Upper lobe of left lung (tissue), 6 donors: ENCODE results near the gene LAMC1. TPM values are rescaled to one million over a fixed set of nuclear protein-coding genes. Genes with fewer than 3 reads are reported as not detected.

ENCODE experiments used
- ATAC-seq, 2 donors: fragments of 200-7000 bp; cut with Tn5 transposase; one replicate each; pipeline ENCODE4 v1.9.1; 2022; ENCODE audit warnings: mild to moderate bottlenecking in 2 of 2, moderate library complexity in 2 of 2; ENCODE audit not compliant: low FRiP score in 2 of 2
- DNase-seq, 2 donors: peaks; one replicate each; pipeline ENCODE4 v3.0.0-alpha.2; 2019 to 2020
- H3K27ac ChIP-seq, 4 donors: fragments of 200-600 bp; sonication (generic); one replicate each; pipeline ENCODE4 v1.5.1; 2016 to 2019
- H3K27me3 ChIP-seq, 4 donors: fragments of 200-600 bp; sonication (generic); one replicate each; pipeline ENCODE4 v1.5.1; 2017 to 2019
- H3K36me3 ChIP-seq, 4 donors: fragments of 200-600 bp; sonication (generic); one replicate each; pipeline ENCODE4 v1.5.1; 2016 to 2019
- H3K4me1 ChIP-seq, 4 donors: fragments of 200-600 bp; sonication (generic); one replicate each; pipeline ENCODE4 v1.5.1; 2018 to 2019
- H3K4me3 ChIP-seq, 4 donors: fragments of 200-600 bp; sonication (generic); one replicate each; pipeline ENCODE4 v1.5.1; 2017 to 2019; ENCODE audit warnings: mild to moderate bottlenecking in 2 of 4, moderate library complexity in 1 of 4
- H3K9me3 ChIP-seq, 4 donors: fragments of 200-600 bp; sonication (generic); one replicate each; pipeline ENCODE4 v1.5.1; 2018 to 2019
- EP300 ChIP-seq, 4 donors: sonication (generic); formaldehyde crosslinking; IDR thresholded peaks; one replicate each; pipeline ENCODE4 v1.5.1; 2017; ENCODE audit warnings: antibody characterized with exemption in 4 of 4, control low read depth in 2 of 4
- POLR2A ChIP-seq, 4 donors: fragments of 450-650 bp; IDR thresholded peaks; one replicate each; pipeline ENCODE4 v1.5.1; 2016 to 2017; ENCODE audit warnings: antibody characterized with exemption in 4 of 4, mild to moderate bottlenecking in 2 of 4
- POLR2AphosphoS5 ChIP-seq, 2 donors: sonication (generic); formaldehyde crosslinking; IDR thresholded peaks; one replicate each; pipeline ENCODE4 v1.5.1; 2017; ENCODE audit warnings: antibody characterized with exemption in 2 of 2
- WGBS, 2 donors: methylation state at CpG; one replicate each; pipeline ENCODE4 v1.1.5; 2017 to 2018; 5-methylcytosine and 5-hydroxymethylcytosine counted together
- total RNA-seq, 6 donors: library from RNA; depleted of rRNA in 4 of 6; stranded (reverse); fragments of >200 nt in 4 of 6; gene quantifications; one replicate each; pipeline versions ENCODE4 v1.1.0 to v1.2.1, GENCODE V29; 2016 to 2021
- TF ChIP-seq, protein P1 (sequence below), 6 experiments: fragments of 450-650 bp in 4 of 6; fragments of 200-600 bp in 2 of 6; sonication (generic) in 2 of 6; IDR thresholded peaks; one replicate each; pipeline ENCODE4 v1.5.1; 2016 to 2019; ENCODE audit warnings: antibody characterized with exemption in 6 of 6
- donor health status: DM: no; HTN: no; CAD: no; lungs with moderate emphysema.
- donor health status: DM: no; HTN: yes; CAD: no; lungs with severe emphysema.

Gene LAMC1
- total RNA-seq, 6 donors from 2014 or later, result 92.0 to 232 (median 134) TPM

DNA sequence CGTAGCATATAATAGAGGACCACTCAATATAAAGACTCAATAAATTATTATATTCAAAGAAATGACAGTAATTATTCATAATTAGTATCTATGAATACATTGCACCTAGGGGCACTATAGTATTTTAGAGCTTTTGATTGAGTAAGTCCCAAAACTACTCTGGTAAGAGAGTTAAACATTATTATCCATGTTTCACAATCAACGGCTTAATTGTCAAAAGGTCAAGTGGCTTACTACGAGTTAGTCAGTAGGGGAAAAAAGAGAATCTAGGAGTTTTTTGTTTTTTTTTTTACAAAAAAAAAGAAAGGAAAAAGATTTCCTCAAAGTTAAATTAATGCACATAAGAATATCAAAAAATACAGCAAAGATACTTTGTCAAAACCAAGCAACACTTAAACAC lies 20.4 kb upstream of the LAMC1 start:
- H3K36me3 ChIP-seq, result no peaks in the 10 kb centered on the region
- DNase-seq, result no peak
- H3K4me1 ChIP-seq, result peaks cover 0 to 9% (median 6%) of the 10 kb centered on the region in 4 donors
- no peak for TF ChIP-seq EP300 (IDR thresholded peaks at IDR 0.05)
- TF ChIP-seq POLR2A (IDR thresholded peaks at IDR 0.05), result no peak
- no peak for TF ChIP-seq POLR2AphosphoS5 (IDR thresholded peaks at IDR 0.05)
- TF ChIP-seq, protein P1, sequence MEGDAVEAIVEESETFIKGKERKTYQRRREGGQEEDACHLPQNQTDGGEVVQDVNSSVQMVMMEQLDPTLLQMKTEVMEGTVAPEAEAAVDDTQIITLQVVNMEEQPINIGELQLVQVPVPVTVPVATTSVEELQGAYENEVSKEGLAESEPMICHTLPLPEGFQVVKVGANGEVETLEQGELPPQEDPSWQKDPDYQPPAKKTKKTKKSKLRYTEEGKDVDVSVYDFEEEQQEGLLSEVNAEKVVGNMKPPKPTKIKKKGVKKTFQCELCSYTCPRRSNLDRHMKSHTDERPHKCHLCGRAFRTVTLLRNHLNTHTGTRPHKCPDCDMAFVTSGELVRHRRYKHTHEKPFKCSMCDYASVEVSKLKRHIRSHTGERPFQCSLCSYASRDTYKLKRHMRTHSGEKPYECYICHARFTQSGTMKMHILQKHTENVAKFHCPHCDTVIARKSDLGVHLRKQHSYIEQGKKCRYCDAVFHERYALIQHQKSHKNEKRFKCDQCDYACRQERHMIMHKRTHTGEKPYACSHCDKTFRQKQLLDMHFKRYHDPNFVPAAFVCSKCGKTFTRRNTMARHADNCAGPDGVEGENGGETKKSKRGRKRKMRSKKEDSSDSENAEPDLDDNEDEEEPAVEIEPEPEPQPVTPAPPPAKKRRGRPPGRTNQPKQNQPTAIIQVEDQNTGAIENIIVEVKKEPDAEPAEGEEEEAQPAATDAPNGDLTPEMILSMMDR (IDR thresholded peaks at IDR 0.05), result no peak
- no peak overlapping the region for H3K27ac ChIP-seq
- H3K9me3 ChIP-seq, result no peaks in the 10 kb centered on the region
- H3K27me3 ChIP-seq, result no peaks in the 10 kb centered on the region
- WGBS, 2 donors, result 57 to 63% methylated on average over 3 of the region's 3 CpGs
- ATAC-seq, result peak in 1 of 2 donors; percentile 61
- H3K4me3 ChIP-seq, result no peak overlapping the region

DNA sequence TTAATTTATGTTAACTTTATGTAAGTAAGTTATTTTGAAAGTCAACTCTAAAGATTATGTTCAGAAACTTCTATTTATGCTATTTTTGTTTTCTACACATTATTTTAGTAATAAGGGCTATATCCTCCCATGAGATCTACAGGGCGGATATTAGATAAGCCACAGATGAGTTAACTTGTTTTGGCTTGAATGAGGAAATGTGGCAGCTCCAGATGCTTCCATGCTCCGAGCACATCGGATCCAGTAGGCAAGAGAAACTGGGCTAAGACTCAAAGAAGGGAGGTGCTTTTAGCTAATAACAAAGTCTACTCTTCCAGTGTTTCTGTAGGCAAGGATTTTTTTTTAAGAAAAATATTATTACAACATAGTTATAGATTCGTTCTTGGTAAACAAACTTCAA lies 20.0 kb upstream of the LAMC1 start:
- H3K27me3 ChIP-seq, result no peaks in the 10 kb centered on the region
- no peak overlapping the region for H3K27ac ChIP-seq
- H3K4me1 ChIP-seq, result peaks cover 0 to 9% (median 6%) of the 10 kb centered on the region in 4 donors
- TF ChIP-seq, protein P1 (IDR thresholded peaks at IDR 0.05), result no peak
- no peak for TF ChIP-seq EP300 (IDR thresholded peaks at IDR 0.05)
- 29 to 43% methylated on average over 4 of the region's 4 CpGs for WGBS, 2 donors
- DNase-seq (no peak), ATAC-seq (peak in 1 of 2 donors; percentile 89)
- no peaks in the 10 kb centered on the region for H3K36me3 ChIP-seq
- H3K9me3 ChIP-seq, result no peaks in the 10 kb centered on the region
- H3K4me3 ChIP-seq, result no peak overlapping the region

DNA sequence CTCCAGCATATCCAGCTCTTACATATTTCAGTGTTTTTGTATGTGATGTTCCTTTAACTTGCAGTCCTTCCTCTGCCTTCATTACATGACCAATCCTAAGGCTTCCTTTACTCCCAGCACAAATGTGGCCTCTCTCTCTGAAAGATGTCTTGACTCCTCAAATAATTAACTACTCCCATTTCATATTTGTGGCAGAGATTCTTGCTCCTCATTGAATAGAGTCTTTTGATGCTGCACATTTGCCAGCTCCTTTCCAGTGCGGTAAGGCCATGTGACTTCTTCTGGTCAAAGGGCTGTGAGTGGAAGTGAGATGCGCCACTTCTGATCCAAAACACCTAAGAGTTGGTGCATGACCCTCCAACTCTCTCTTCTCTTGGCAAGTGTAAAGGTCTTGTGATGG lies 19.1 kb upstream of the LAMC1 start:
- no peak for ATAC-seq
- Histone ChIP-seq H3K36me3 (no peaks in the 10 kb centered on the region), H3K27ac (no peak overlapping the region), H3K4me1 (peaks cover 0 to 9% (median 6%) of the 10 kb centered on the region in 4 donors), H3K4me3 (no peak overlapping the region), H3K27me3 (no peaks in the 10 kb centered on the region), H3K9me3 (no peaks in the 10 kb centered on the region)
- WGBS, 2 donors, result 94% methylated on average over 2 of the region's 2 CpGs
- TF ChIP-seq POLR2A (IDR thresholded peaks at IDR 0.05), result no peak
- TF ChIP-seq, protein P1 (IDR thresholded peaks at IDR 0.05), result no peak
- no peak for TF ChIP-seq EP300 (IDR thresholded peaks at IDR 0.05)
- no peak for TF ChIP-seq POLR2AphosphoS5 (IDR thresholded peaks at IDR 0.05)
- no peak for DNase-seq

DNA sequence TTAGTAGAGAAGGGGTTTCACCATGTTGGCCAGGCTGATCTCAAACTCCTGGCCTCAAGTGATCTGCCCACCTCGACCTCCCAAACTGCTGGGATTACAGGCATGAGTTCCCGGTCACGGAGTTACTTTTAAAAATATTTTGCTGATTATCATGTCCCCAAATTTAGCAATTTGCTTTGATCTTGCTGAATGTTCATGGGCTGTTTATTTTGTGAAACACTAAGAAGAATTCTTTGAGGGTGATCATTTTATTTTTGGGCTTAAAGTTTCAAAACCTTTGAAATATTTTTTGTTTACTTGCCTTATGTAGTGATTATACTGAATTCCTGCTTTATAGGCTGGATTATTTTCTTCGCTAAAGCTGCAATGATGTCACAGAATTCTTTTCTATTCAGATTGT lies 11.4 kb upstream of the LAMC1 start:
- H3K4me3 ChIP-seq, result no peak overlapping the region
- no peak for ATAC-seq
- DNase-seq, result no peak
- no peaks in the 10 kb centered on the region for H3K36me3 ChIP-seq
- no peaks in the 10 kb centered on the region for H3K4me1 ChIP-seq
- H3K27ac ChIP-seq, result no peak overlapping the region
- TF ChIP-seq POLR2A (IDR thresholded peaks at IDR 0.05) (no peak), EP300 (IDR thresholded peaks at IDR 0.05) (no peak), POLR2AphosphoS5 (IDR thresholded peaks at IDR 0.05) (no peak)
- TF ChIP-seq, protein P1 (IDR thresholded peaks at IDR 0.05), result no peak
- H3K27me3 ChIP-seq, result no peaks in the 10 kb centered on the region
- WGBS, 2 donors, result 66 to 79% methylated on average over 4 of the region's 4 CpGs
- H3K9me3 ChIP-seq, result peaks cover 0 to 3% (median 0%) of the 10 kb centered on the region in 4 donors

DNA sequence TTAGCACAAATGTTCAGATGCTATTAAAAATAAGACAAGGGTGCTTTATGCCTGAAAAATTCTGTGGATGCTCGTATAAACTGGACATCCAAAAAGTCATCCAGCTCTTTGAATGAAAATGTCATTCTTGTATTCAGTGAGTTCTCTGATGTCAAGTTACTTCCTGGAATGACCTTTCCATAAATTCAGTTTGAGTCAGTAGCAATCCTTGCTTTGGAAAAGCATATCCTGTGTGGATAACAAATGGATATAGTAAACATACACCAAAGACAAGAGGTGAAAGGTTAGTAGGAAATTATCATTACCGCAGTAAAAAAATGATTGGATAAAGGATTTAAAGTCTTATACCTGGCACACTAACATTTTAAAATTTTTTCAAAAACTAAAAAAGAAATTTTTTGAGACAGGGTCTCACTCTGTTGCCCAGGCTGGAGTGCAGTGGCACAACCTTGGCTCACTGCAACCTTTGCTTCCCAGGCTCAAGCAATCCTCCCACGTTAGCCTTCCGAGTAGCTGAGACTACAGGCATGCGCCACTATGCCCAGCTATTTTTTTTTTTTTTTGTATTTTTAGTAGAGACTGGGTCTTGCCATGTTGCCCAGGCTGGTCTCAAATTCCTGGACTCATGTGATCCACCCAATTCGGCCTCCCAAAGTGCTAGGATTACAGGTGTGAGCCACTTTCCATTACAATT lies 10.8 kb upstream of the LAMC1 start:
- H3K27ac ChIP-seq, result no peak overlapping the region
- H3K9me3 ChIP-seq, result peaks cover 0 to 3% (median 0%) of the 10 kb centered on the region in 4 donors
- TF ChIP-seq POLR2A (IDR thresholded peaks at IDR 0.05) (no peak), POLR2AphosphoS5 (IDR thresholded peaks at IDR 0.05) (no peak)
- H3K36me3 ChIP-seq, result no peaks in the 10 kb centered on the region
- H3K27me3 ChIP-seq, result no peaks in the 10 kb centered on the region
- DNase-seq (no peak), ATAC-seq (no peak)
- no peaks in the 10 kb centered on the region for H3K4me1 ChIP-seq
- no peak overlapping the region for H3K4me3 ChIP-seq
- 80 to 84% methylated on average over 6 of the region's 6 CpGs for WGBS, 2 donors
